Activated CD4-positive, CD25-positive, alpha-beta regulatory T cell treated with anti-CD3 and anti-CD28 coated beads, Interleukin-2, amount 50 U/mL, for 16 hours (primary cell): Measurements from ENCODE around the gene HLA-E.

Experiments used
- DNase-seq: peaks from one replicate; pipeline ENCODE4 v3.0.0-alpha.2; 2020; ENCODE audit warnings: low read depth, low spot score

HLA-E gene

DNA sequence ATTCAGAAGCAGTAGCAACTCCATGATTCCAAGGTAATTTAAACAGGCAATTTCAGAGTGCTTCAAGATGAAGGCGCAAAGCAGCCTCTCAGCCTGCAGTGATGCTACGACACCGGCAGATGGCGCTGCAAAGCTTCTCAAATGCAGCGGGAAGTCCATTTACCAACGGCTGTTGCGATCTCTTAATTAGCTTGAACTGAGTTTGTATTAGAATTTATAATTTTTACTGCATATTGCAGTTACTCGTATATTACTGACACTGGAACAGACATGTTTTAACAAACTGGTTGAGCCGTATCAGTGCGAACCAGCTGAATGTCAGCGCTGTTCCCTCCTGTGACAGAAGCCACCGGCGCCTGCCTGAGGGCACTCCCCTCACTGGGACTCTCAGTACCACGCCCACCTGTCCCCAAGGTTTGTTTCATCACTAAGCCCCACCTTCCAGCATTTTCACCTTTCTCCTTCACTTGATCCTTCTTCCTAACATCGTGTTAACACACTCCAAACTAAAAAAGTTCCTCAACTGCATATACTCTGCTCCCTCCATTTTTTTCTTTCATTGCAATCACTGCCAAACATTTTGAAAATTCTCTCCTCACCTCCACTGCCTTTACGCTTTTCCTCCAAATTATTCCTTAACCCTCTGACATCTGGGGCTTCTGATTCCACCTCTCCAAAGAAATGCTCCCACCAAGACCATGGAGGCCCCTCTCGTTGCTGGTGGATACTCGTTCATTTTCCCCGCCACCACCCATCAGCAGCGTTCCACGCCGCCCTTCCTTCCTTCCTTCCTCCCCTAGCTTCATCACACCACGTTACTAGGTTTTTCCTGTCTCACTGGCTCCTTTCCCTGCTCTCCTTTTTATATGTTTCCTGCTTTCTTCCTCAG lies 52.5 kb downstream of the HLA-E start:
- peak; percentile 72 for DNase-seq

DNA sequence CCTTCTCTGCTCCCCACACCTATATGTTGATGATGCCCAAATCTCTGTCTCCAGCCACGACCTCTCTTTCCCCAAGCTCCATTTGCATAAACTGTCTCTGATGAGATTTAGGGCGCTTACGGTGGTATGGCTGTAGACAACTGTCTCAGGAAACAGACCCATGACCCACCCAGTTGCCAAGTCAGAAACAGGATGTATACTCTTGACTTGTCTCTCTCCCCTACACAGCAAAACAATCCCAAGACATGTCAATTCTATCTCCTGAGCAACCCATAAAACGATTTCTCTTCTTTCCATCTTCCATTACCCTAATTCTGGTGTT lies 53.1 kb downstream of the HLA-E start:
- DNase-seq: no peak

DNA sequence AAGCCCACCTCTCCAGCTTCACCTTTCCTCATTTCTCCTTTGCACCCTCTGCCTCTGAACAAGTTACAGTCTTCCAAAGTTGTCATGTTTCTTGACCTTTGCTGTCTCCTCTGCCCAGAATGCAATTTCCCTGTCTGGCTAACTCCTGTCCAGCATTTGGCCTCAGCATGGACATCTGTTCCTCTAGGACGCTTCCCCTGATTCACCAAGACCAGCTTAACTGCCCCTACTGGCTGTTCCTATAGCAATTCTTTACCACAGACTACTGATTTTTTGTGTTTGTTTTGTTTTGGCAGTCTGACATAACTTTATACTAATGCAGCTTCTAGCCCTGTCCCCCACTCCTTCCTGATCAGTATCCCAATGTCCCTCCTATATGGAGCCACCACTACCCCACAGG lies 53.6 kb downstream of the HLA-E start:
- DNase-seq: no peak
